ENCODE results near the gene OAS3. TPM values are rescaled to one million over a fixed set of nuclear protein-coding genes. Genes with fewer than 3 reads are reported as not detected.

Gene OAS3
- 21.2 to 29.5 TPM (median 25.8 TPM) in 5 replicates for total RNA-seq (2022; extraction: Qiagen RNA extraction; ENCODE audit: low read depth)

GRCh38 chr12:112937741-112938719, at the start of gene OAS3:
OAS3 (plus strand) TSS chr12:112938474; CDS start chr12:112938531, 57 bp downstream.

GRCh38 chr12:112906712-112907414, 31.4 kb upstream of the OAS3 start, which contains the start of gene OAS1:
OAS1 (plus strand) TSS chr12:112906962; CDS start chr12:112907040, 78 bp downstream.

GRCh38 chr12:112978163-112979040, 40.1 kb downstream of the OAS3 start, which contains the start of gene OAS2:
OAS2 (plus strand) TSS chr12:112978519; CDS start chr12:112978609, 90 bp downstream.

Other genes with a start within 250 kb of the OAS3 start
- 0.14 to 0.57 TPM (median 0.21 TPM) in 5 replicates for gene RPH3A, start 146.7 kb upstream of the OAS3 start, total RNA-seq (2022; extraction: Qiagen RNA extraction; ENCODE audit: low read depth)
- 34.2 to 68.6 TPM (median 48.8 TPM) in 5 replicates for gene OAS1, start 31.5 kb upstream of the OAS3 start, total RNA-seq (2022; extraction: Qiagen RNA extraction; ENCODE audit: low read depth)
- 0.16 to 0.44 TPM (median 0.28 TPM) in 5 replicates for gene OAS2, start 40.0 kb downstream of the OAS3 start, total RNA-seq (2022; extraction: Qiagen RNA extraction; ENCODE audit: low read depth)
- 0.27 to 1.2 TPM (median 0.40 TPM) in 5 replicates for gene DTX1, start 118.3 kb downstream of the OAS3 start, total RNA-seq (2022; extraction: Qiagen RNA extraction; ENCODE audit: low read depth)
- 0.17 to 0.51 TPM (median 0.22 TPM) in 5 replicates for gene RASAL1, start 197.3 kb downstream of the OAS3 start, total RNA-seq (2022; extraction: Qiagen RNA extraction; ENCODE audit: low read depth)
- 0.20 TPM in 1 of 5 replicates, not detected in the others for gene CFAP73, start 211.2 kb downstream of the OAS3 start, total RNA-seq (2022; extraction: Qiagen RNA extraction; ENCODE audit: low read depth)
- gene DDX54, start 247.0 kb downstream of the OAS3 start, total RNA-seq (2022; extraction: Qiagen RNA extraction; ENCODE audit: low read depth) = 53.9 to 78.5 TPM (median 72.6 TPM) in 5 replicates
- gene RITA1, start 247.2 kb downstream of the OAS3 start, total RNA-seq (2022; extraction: Qiagen RNA extraction; ENCODE audit: low read depth) = 19.8 to 35.9 TPM (median 31.9 TPM) in 5 replicates